ENCODE data around the gene THSD4. TPM values are rescaled to one million over a fixed set of nuclear protein-coding genes. Genes with fewer than 3 reads are reported as not detected.

Gene THSD4
- total and polyA plus RNA-seq, 7 donors, result 1.4 to 7.8 (median 2.2) TPM

DNA sequence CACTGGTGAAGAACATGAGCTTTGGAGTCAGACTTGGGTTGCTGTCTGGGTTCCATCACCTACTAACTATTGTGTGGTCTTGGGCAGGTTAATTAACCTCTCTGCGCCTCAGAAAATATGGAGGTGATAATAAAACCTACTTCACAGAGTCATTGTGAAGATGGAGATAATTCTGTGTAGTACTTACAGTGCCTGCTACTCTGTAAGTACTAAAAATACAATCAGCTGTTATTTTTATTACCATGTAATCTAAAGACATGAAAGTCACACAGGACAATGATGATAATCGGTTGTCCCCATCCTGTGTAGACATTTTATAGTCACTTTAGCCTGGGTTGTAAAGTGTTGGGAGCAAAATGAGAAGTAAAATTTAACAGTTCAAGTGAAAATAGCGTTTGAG lies 334.1 kb downstream of the THSD4 start:
- H3K9me3 ChIP-seq, result no peaks in the 10 kb centered on the region
- no peak overlapping the region for H3K4me3 ChIP-seq
- DNase-seq, result no peak
- no peaks in the 10 kb centered on the region for H3K36me3 ChIP-seq
- no peaks in the 10 kb centered on the region for H3K27me3 ChIP-seq
- H3K4me1 ChIP-seq, result no peaks in the 10 kb centered on the region
- TF ChIP-seq EP300 (IDR thresholded peaks at IDR 0.05) (no peak), POLR2A (IDR thresholded peaks at IDR 0.05) (no peak), POLR2AphosphoS5 (IDR thresholded peaks at IDR 0.05) (no peak), CTCF (IDR thresholded peaks at IDR 0.05) (no peak)
- intact Hi-C loops (cut with DNase I), result loop anchor here (5.0 kb wide), 2 partner anchors 203 to 353 kb away; no protein-coding TSS in a partner anchor
- 21 to 53% methylated on average over 3 of the region's 3 CpGs for WGBS, 2 donors
- no peak overlapping the region for H3K27ac ChIP-seq

DNA sequence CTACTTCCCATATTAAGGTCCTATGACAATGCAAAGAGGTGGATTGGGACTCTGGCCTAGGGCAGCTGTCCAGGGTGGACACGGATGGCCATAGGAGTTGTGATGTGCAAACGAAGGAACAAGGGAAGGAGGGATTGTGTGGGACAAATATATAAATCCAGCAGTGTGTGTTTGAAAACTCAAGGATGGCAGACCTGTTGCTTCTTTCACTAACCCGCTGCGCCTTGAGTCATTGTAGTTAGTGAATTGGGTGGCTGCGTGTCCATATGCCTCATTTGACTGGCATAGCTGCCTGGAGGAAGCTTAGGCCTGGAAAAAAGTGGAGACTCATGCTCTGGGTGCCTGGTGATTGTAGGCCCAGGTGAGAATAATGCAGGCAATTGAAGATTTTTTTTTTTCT lies 334.7 kb downstream of the THSD4 start:
- H3K4me1 ChIP-seq, result no peaks in the 10 kb centered on the region
- H3K27me3 ChIP-seq, result no peaks in the 10 kb centered on the region
- DNase-seq, result no peak
- intact Hi-C loops (cut with DNase I), result loop anchor here (5.0 kb wide), 2 partner anchors 202 to 352 kb away; no protein-coding TSS in a partner anchor
- no peak for TF ChIP-seq POLR2A (IDR thresholded peaks at IDR 0.05)
- TF ChIP-seq CTCF (IDR thresholded peaks at IDR 0.05), result no peak
- no peak for TF ChIP-seq EP300 (IDR thresholded peaks at IDR 0.05)
- no peak for TF ChIP-seq POLR2AphosphoS5 (IDR thresholded peaks at IDR 0.05)
- no peak overlapping the region for H3K4me3 ChIP-seq
- no peaks in the 10 kb centered on the region for H3K36me3 ChIP-seq
- WGBS, 2 donors, result 70 to 73% methylated on average over 5 of the region's 5 CpGs
- no peak overlapping the region for H3K27ac ChIP-seq
- H3K9me3 ChIP-seq, result no peaks in the 10 kb centered on the region

DNA sequence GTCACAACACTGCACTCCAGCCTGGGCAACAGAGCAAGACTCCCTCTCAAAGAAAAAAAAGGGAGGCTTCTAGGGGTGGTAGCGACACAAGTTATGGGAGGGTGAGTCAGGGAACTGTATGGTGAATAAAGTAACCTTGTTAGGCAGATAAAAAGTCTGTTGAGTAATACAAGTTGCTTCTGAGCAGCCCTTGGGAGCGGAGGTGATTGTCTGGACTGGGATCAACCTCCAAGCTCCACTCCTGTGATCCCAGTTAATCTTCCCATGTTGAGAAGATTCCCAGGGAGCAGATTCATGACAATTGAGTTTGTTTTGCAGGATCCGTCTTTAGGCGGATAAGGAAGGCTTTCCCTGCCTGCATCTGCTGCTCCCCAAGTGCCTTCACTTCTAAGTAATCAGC lies 335.9 kb downstream of the THSD4 start:
- WGBS, 2 donors, result 94% methylated on average over 4 of the region's 4 CpGs
- Histone ChIP-seq H3K36me3 (no peaks in the 10 kb centered on the region), H3K27ac (no peak overlapping the region), H3K27me3 (no peaks in the 10 kb centered on the region), H3K4me1 (no peaks in the 10 kb centered on the region), H3K9me3 (no peaks in the 10 kb centered on the region), H3K4me3 (no peak overlapping the region)
- intact Hi-C loops (cut with DNase I), result no loop called here
- DNase-seq, result no peak
- TF ChIP-seq POLR2AphosphoS5 (IDR thresholded peaks at IDR 0.05) (no peak), POLR2A (IDR thresholded peaks at IDR 0.05) (no peak), CTCF (IDR thresholded peaks at IDR 0.05) (no peak), EP300 (IDR thresholded peaks at IDR 0.05) (no peak)

GRCh38 chr15:71452893-71453292 lies 337.6 kb downstream of the THSD4 start:
- H3K4me1 ChIP-seq, result no peaks in the 10 kb centered on the region
- no peak overlapping the region for H3K4me3 ChIP-seq
- H3K27me3 ChIP-seq, result no peaks in the 10 kb centered on the region
- intact Hi-C loops (cut with DNase I), result no loop called here
- no peaks in the 10 kb centered on the region for H3K9me3 ChIP-seq
- H3K27ac ChIP-seq, result no peak overlapping the region
- H3K36me3 ChIP-seq, result no peaks in the 10 kb centered on the region
- DNase-seq, result no peak
- TF ChIP-seq POLR2A (IDR thresholded peaks at IDR 0.05) (no peak), EP300 (IDR thresholded peaks at IDR 0.05) (no peak), POLR2AphosphoS5 (IDR thresholded peaks at IDR 0.05) (no peak), CTCF (IDR thresholded peaks at IDR 0.05) (no peak)
- 50 to 62% methylated on average over 3 of the region's 3 CpGs for WGBS, 2 donors

DNA sequence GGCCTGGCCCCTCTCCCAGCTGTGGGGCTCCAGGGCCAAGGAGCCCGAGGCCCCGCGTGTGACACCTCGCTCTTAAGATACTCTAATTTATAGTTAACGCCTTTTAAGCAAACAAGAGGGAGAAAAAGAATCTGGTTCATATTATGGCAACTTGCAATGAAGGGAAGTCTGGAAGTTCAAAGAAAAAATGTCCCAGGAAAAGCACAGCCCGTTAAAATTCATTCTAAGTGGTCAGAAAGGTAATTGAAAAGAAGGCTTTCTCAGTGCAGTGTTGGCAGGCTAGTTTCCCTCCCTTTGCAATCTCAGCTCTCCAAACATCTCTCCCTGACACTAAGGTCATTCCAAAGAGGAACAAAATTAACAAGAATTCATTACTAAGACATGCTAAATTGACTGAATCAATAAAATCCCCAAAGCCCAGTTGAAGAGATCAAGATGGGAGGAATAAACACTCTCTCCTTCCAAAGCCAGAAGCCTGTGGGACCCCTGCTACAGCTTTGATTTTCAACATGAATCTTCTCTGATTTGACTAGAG lies 339.3 kb downstream of the THSD4 start:
- Histone ChIP-seq H3K4me1 (no peaks in the 10 kb centered on the region), H3K27me3 (no peaks in the 10 kb centered on the region), H3K27ac (no peak overlapping the region), H3K9me3 (no peaks in the 10 kb centered on the region), H3K4me3 (no peak overlapping the region), H3K36me3 (no peaks in the 10 kb centered on the region)
- intact Hi-C loops (cut with DNase I), result no loop called here
- WGBS, 2 donors, result 57 to 74% methylated on average over 6 of the region's 6 CpGs
- DNase-seq, result no peak
- TF ChIP-seq EP300 (IDR thresholded peaks at IDR 0.05) (no peak), CTCF (IDR thresholded peaks at IDR 0.05) (no peak), POLR2AphosphoS5 (IDR thresholded peaks at IDR 0.05) (no peak), POLR2A (IDR thresholded peaks at IDR 0.05) (no peak)

Measured in sigmoid colon (tissue), 7 donors.